Natural killer cell (primary cell): ENCODE results near the gene NOL4L. TPM values are rescaled to one million over a fixed set of nuclear protein-coding genes. Genes with fewer than 3 reads are reported as not detected.

ENCODE experiments used
- ATAC-seq, 3 donors: fragments of 150-1000 bp in 2 of 3; fragments of 200-7000 bp in 1 of 3; cut with Tn5 transposase; 1 replicate in 1 of 3; 2 replicates in 2 of 3; pipeline ENCODE4 v1.10.0; 2021; ENCODE audit warnings: mild to moderate bottlenecking in 2 of 3, moderate library complexity in 2 of 3
- DNase-seq, 2 donors: peaks; one replicate each; pipeline versions ENCODE4 v3.0.0 to v3.0.0-alpha.2; 2013 to 2021; ENCODE audit warnings: mixed read lengths in 1 of 2
- H3K27ac ChIP-seq: one replicate; pipeline ENCODE4 v1.5.1; 2013; ENCODE audit warnings: mild to moderate bottlenecking, low read length
- H3K27me3 ChIP-seq: one replicate; pipeline ENCODE4 v1.6.1; 2013; ENCODE audit warnings: low read length; ENCODE audit not compliant: control insufficient read depth, insufficient read depth
- H3K36me3 ChIP-seq: one replicate; pipeline ENCODE4 v1.6.1; 2013; ENCODE audit warnings: low read length; ENCODE audit not compliant: control insufficient read depth, insufficient read depth
- H3K4me1 ChIP-seq: one replicate; pipeline ENCODE4 v1.6.1; 2013; ENCODE audit warnings: low read length; ENCODE audit not compliant: control insufficient read depth, insufficient read depth
- H3K4me3 ChIP-seq: one replicate; pipeline ENCODE4 v1.5.1; 2013; ENCODE audit warnings: low read length
- H3K9me3 ChIP-seq: one replicate; pipeline ENCODE4 v1.6.1; 2013; ENCODE audit warnings: low read length; ENCODE audit not compliant: control insufficient read depth, insufficient read depth
- H3K27ac Mint-ChIP-seq, 2 donors: one replicate each; pipeline ENCODE4 v1.8.0; 2022; ENCODE audit warnings: mild to moderate bottlenecking in 2 of 2, mixed read lengths in 2 of 2, moderate library complexity in 1 of 2
- H3K27me3 Mint-ChIP-seq, 2 donors: one replicate each; pipeline ENCODE4 v1.8.0; 2022; ENCODE audit warnings: low read depth in 2 of 2, mixed read lengths in 2 of 2
- H3K36me3 Mint-ChIP-seq: one replicate; pipeline ENCODE4 v1.8.0; 2022; ENCODE audit warnings: mixed read lengths
- H3K4me1 Mint-ChIP-seq, 2 donors: one replicate each; pipeline ENCODE4 v1.8.0; 2022; ENCODE audit warnings: mixed read lengths in 2 of 2
- H3K4me3 Mint-ChIP-seq: one replicate; pipeline ENCODE4 v1.8.0; 2022; ENCODE audit warnings: mild to moderate bottlenecking, moderate library complexity, mixed read lengths
- H3K9me3 Mint-ChIP-seq, 2 donors: one replicate each; pipeline ENCODE4 v1.8.0; 2022; ENCODE audit warnings: mixed read lengths in 2 of 2
- WGBS: methylation state at CpG from one replicate; pipeline ENCODE4 v1.1.7; 2013; ENCODE audit warnings: missing lambda C conversion rate; ENCODE audit not compliant: insufficient coverage; 5-methylcytosine and 5-hydroxymethylcytosine counted together
- intact Hi-C: fragments of 100-400 bp; cut with micrococcal nuclease; formaldehyde crosslinking; loops from one replicate; pipeline ENCODE4 v1.14.2; 2022
- total RNA-seq, 4 donors: library from RNA; stranded (reverse); fragments of 120-200 nt in 1 of 4; gene quantifications; one replicate each; pipeline versions ENCODE4 v1.2.3 to v1.2.4, GENCODE V29; 2013 to 2022
- TF ChIP-seq, protein P1 (sequence below): fragments of 200-600 bp; IDR thresholded peaks from one replicate; pipeline ENCODE4 v1.8.0; 2022; ENCODE audit warnings: antibody characterized with exemption

The NOL4L gene
- total RNA-seq, 3 donors from 2014 or later (not counting 1 experiment from before 2014, with no cell fraction given): 101 to 136 (median 114) TPM

DNA sequence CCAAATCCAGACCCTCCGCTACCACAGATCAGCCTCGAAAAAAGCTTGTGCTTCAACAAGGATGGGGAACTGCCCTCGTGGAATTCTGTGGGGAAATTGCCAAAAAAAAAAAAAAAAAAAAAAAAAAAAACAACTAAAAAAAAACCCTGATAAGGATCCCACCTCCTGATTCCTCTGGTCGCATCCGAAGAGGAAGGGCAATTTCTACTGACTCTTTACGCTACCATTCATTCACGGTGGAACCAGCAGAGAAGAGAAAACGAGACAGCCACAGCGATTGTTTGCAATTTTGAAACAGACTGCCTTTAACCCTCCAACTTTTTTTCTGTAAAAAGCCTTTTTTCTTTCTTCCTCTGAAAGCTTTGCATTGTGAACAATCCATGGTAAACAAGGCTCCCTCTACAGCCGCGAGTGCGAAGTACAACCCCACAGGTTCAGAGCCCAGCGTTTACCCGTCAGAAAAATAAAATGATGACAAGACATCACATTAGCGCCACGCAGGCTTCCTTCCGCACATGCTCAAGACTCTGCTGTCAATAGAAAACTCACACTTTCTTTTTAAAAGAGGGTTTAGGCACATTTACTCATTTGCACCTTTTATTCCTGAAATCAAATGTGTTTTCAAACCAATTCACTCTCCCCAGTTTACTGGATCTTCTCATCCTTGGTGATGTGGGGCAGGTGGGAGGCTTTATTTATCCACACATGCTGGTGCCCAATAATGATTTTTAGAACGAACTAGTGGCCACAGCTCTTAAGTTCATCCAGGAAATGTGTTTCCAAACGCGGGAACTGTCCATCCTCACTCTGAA, 100.0 kb downstream of the NOL4L start:
- peak overlapping the region; percentile 97 for H3K4me3 Mint-ChIP-seq

DNA sequence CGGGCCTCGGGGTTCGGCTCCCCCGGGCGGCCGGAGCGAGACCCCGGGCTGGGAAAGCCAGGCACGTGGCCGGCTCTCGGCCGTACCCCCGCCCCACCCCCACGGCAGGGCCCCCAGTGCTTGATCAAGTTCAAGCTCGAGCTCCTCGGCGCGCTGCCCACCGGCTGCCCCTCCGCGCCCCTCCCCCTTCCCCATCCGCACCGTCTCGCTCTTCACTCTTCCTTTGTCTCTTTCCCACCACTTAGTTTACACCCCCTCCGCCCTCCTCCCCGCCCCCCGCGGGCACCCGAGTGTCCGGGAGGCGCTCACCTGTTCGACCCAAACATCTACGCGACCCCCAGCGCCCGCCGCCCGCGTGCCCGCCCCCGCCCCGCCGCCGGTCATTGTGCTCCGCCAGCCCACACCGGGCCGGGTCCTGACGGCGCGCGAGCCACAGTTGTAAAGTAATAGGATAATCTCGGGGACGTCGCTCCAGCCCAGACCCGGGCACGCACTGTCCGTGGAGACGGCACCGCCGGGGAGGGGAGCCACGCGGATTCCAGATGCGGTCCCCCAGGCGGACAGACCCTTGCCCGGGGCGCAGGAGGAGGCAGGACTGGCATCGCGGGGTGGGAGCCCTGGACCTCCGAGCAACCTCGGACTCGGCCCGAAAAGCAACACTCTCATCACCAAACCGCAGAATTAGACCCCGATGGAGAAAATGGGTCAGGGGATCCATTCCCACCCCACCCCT, 100.7 kb downstream of the NOL4L start:
- ATAC-seq: peak in 1 of 3 donors; percentile 2
- H3K4me1 Mint-ChIP-seq: peaks cover 53 to 64% of the 10 kb centered on the region in 2 donors
- H3K4me3 ChIP-seq: peak overlapping the region; percentile 38
- no peaks in the 10 kb centered on the region for H3K36me3 Mint-ChIP-seq
- TF ChIP-seq, protein P1, sequence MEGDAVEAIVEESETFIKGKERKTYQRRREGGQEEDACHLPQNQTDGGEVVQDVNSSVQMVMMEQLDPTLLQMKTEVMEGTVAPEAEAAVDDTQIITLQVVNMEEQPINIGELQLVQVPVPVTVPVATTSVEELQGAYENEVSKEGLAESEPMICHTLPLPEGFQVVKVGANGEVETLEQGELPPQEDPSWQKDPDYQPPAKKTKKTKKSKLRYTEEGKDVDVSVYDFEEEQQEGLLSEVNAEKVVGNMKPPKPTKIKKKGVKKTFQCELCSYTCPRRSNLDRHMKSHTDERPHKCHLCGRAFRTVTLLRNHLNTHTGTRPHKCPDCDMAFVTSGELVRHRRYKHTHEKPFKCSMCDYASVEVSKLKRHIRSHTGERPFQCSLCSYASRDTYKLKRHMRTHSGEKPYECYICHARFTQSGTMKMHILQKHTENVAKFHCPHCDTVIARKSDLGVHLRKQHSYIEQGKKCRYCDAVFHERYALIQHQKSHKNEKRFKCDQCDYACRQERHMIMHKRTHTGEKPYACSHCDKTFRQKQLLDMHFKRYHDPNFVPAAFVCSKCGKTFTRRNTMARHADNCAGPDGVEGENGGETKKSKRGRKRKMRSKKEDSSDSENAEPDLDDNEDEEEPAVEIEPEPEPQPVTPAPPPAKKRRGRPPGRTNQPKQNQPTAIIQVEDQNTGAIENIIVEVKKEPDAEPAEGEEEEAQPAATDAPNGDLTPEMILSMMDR: no peak
- peaks cover 38% of the 10 kb centered on the region for H3K4me1 ChIP-seq
- no peaks in the 10 kb centered on the region for H3K36me3 ChIP-seq
- intact Hi-C loops: loop anchor here (1.0 to 10.0 kb wide), 3 partner anchors 25 to 210 kb away; partner anchors contain the start of gene KIF3B
- H3K27me3 Mint-ChIP-seq: no peaks in the 10 kb centered on the region
- peak overlapping the region; percentile 24 for H3K27ac ChIP-seq
- H3K9me3 ChIP-seq: no peaks in the 10 kb centered on the region
- under 1% methylated on average over 74 of the region's 74 CpGs for WGBS
- peak overlapping the region; percentile 88 to 91 for H3K27ac Mint-ChIP-seq
- H3K4me3 Mint-ChIP-seq: peak overlapping the region; percentile 97
- no peaks in the 10 kb centered on the region for H3K9me3 Mint-ChIP-seq
- DNase-seq: peak; percentile 32 to 48
- H3K27me3 ChIP-seq: no peaks in the 10 kb centered on the region

More for the DNA sequence above, 100.0 kb downstream of the NOL4L start:
- Mint-ChIP-seq H3K9me3 (no peaks in the 10 kb centered on the region), H3K27ac (peak overlapping the region; percentile 88 to 91), H3K36me3 (no peaks in the 10 kb centered on the region), H3K4me1 (peaks cover 45 to 59% of the 10 kb centered on the region in 2 donors), H3K27me3 (no peaks in the 10 kb centered on the region)
- TF ChIP-seq, protein P1: peak; percentile 74
- peak; percentile 72 to 92 for DNase-seq
- Histone ChIP-seq H3K4me3 (peak overlapping the region; percentile 32), H3K27ac (peak overlapping the region; percentile 49), H3K27me3 (no peaks in the 10 kb centered on the region), H3K4me1 (peaks cover 34% of the 10 kb centered on the region), H3K9me3 (no peaks in the 10 kb centered on the region), H3K36me3 (no peaks in the 10 kb centered on the region)
- intact Hi-C loops: loop anchor here (1.0 to 10.0 kb wide), 4 partner anchors 24 to 210 kb away; partner anchors contain the start of genes ASXL1 and KIF3B
- peak; percentile 79 to 87 (median 79) for ATAC-seq
- WGBS: 4% methylated on average over 19 of the region's 20 CpGs

DNA sequence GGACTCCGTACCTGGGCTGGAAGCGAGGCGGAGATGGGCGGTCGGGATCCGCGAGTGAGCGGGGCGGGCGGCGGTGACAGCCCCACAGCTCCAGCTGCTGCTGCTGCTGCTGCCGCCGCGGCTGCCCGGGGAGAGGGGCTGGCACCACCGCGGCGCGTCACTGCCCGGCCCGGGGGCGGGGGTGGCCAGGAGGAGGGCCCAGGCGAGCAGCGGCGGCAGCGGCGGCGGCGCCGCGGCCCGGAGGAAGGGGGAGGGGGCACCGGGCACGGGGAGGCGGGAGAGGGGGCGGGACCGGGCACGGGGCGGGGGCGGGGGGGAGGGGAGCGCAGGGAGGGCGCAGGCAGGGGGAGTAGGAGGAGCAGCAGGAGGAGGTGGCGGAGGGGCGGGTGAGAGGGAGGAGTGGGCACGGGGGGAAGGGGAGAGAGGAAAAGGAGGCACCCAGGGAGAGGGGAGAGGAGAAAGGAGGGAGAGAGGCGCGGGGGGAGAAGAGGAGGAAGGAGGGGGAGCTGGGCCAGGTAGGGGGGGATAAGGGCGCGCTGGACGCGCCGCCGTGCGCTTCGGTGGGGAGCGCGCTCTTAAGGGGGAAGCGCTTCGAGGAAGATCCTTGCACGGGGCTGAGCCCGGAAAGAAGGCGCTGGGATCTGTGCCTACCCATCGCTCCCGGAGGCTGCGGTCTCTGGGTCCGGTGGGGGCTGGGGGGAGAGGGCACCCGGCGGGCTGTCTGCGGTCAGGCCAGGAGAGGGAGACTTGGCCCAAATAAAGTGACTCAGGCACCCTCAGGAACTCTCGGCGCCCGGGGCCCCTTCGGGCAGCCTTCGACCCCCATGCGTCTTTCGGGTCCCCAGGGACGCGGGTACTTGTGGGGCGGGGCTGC, 101.5 kb downstream of the NOL4L start:
- Histone ChIP-seq H3K4me3 (peak overlapping the region; percentile 38), H3K9me3 (no peaks in the 10 kb centered on the region), H3K4me1 (peaks cover 44% of the 10 kb centered on the region), H3K36me3 (no peaks in the 10 kb centered on the region), H3K27me3 (no peaks in the 10 kb centered on the region), H3K27ac (no peak overlapping the region)
- H3K36me3 Mint-ChIP-seq: no peaks in the 10 kb centered on the region
- no peaks in the 10 kb centered on the region for H3K9me3 Mint-ChIP-seq
- peaks cover 52 to 65% of the 10 kb centered on the region in 2 donors for H3K4me1 Mint-ChIP-seq
- DNase-seq: peak; percentile 71 to 78
- under 1% methylated on average over 63 of the region's 79 CpGs for WGBS
- intact Hi-C loops: loop anchor here (1.0 to 10.0 kb wide), 3 partner anchors 26 to 209 kb away; partner anchors contain the start of gene KIF3B
- no peaks in the 10 kb centered on the region for H3K27me3 Mint-ChIP-seq
- peak overlapping the region in 1 of 2 donors; percentile 91 for H3K27ac Mint-ChIP-seq
- ATAC-seq: peak; percentile 66 to 73 (median 68)
- TF ChIP-seq, protein P1: no peak
- H3K4me3 Mint-ChIP-seq: peak overlapping the region; percentile 91
